Measurements from ENCODE around the gene SPEF2.

- TF ChIP-seq CTCF (IDR thresholded peaks at IDR 0.05), result no peak
- TF ChIP-seq EZH2 (IDR thresholded peaks at IDR 0.05; ENCODE audit: borderline replicate concordance, insufficient read depth, low read depth, low read length, poor library complexity, severe bottlenecking), result no peak
Observed at GRCh38 chr5:35830587-35830986, 212.9 kb downstream of the SPEF2 start.
